Epithelial cell of prostate (primary cell): ENCODE results near the gene PRKCA.
A peak's percentile ranks its signal among the peaks of the same experiment; 100 is the strongest.

ENCODE experiments used
- DNase-seq: peaks from one replicate; pipeline ENCODE4 v3.0.0-alpha.2; 2011; ENCODE audit warnings: low read depth, low spot score
- H3K27ac ChIP-seq: fragments of 450-650 bp; 2 replicates; pipeline ENCODE4 v1.5.1; 2017; ENCODE audit warnings: mild to moderate bottlenecking

PRKCA gene

DNA sequence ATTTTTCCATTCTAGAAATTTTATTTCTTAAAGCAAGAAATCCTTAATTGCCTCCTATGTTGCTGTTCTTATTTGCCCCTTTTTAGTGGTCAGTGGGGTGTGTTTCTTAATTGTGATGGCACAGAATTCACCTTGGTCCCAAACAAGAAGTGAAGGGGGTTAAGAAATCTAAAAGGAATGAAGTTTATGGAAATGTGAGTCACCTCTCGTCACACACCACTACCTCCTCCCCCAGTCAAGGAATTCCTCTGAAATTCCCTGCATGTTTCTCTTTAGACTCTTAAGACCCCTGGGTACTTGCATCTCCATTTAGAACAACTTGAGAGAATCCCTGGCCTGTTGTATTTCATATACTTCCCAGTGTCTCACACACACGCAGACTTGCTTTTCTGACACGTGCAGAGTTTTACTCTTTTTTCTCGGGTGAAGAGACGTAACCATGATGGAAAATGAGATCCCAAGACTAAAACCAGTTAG is 247.4 kb downstream of the PRKCA start:
- no peak for DNase-seq

DNA sequence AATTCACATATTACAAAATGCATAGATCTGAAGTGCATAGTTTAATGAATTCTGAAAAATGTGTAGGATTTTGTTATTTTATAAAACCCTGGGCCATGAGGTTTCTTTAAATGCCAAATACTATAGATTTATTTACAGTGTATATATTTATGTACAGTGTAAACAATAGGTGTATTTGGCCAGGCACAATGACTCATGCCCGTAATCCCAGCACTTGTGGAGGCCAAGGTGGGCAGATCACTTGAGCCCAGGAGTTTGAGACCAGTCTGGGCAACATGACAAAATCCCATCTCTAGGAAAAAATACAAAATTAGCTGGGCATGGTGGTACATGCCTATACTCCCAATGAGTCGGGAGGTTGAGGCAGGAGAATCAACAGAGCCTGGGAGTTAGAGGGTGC is 249.4 kb downstream of the PRKCA start:
- no peak for DNase-seq
- H3K27ac ChIP-seq, result no peak overlapping the region

More for the DNA sequence above, 247.4 kb downstream of the PRKCA start:
- H3K27ac ChIP-seq, result no peak overlapping the region

DNA sequence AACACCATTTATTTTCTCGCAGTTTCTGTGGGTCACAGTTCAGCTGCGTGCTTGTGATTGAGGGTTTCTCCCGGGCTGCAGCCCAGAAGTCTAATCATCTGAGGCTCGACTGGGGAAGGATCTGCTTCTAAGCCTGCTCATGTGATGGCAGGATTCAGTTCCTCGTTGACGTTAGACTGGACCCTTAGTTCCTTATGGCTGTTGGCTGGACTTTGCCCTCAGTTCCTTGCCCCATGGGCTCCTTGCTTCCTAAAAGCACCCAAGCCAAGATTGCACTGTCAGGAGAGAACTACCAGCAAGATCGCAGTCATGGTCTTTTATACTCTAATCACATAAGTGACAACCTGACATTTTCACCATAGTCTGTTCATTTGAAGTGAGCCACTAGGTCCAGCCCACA is 250.0 kb downstream of the PRKCA start:
- no peak for DNase-seq
- H3K27ac ChIP-seq, result no peak overlapping the region

DNA sequence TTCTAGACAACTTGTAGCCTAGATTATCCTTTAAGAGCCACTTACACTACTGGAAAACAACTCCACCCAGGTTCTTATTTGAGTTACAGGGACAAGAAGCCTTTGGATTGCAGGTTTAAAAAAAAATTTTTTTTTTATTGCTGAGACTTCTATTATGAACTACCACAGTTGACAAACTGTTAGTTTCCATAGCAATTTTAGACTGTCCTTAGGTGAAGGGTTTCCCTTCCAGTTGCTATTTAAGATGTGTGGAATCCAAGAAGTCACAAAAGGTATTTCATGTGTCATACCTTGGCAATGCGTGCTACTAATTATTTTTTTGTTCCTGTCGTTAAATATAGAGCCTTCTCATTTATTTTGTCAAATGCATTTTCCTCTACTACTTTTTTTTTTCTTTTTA is 253.2 kb downstream of the PRKCA start:
- DNase-seq, result no peak
- H3K27ac ChIP-seq, result no peak overlapping the region

DNA sequence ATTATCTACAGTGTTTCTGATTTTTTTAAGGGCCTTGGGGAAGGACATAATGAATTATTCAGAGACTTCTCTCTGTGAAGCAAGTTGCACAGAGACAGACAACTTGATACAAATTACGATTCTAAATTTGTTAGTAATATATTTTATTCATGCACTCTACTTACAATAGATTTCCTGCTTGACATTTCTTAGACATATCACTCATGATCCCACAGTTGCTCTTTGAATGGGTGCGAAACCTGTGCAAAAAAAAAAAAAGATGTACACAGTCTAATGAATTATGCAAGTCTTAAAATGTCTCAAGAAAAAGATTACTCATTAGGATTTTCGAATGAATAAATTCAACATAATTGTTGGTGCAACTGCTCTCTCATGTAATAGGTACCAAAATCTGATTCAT is 254.8 kb downstream of the PRKCA start:
- no peak overlapping the region for H3K27ac ChIP-seq
- DNase-seq, result no peak

DNA sequence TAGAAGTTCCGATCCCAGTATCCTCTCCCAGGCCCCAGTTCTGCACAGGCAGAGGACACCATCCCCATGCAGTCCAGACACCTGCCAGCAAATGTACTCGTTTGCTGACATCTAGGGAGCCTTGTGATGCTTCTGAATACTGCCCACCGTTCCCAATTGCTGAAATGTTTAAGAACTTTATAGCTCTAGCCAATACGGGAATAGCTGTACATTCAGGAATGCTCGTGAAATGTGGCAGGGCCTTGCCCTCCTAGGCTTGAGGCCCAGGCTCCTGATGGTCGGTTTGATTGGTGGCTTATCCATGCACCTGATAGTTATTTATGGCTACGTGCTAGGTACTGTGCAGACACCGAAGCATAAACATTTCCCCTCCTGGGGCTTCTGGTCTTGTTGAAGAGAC is 255.5 kb downstream of the PRKCA start:
- no peak for DNase-seq
- no peak overlapping the region for H3K27ac ChIP-seq

DNA sequence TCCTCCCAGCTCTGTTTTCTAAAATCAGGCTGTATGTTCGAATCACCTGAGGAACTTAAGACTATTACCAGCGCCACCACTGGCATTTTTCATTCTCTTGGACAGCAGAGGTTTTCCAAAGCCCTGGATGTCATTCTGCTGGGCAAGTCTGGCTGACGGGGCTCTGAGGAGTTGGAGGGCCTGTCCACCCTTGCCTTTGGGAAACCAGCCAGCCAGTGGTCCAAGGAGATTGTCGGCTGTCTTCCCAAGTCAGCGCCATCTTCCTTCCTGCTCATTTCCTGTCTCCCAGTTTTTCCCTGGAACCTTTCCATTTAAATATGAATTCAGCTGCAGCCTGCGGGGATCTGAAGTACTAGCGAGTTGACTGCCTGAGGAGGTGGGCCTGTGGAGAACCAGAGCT is 258.3 kb downstream of the PRKCA start:
- DNase-seq, result no peak
- no peak overlapping the region for H3K27ac ChIP-seq

DNA sequence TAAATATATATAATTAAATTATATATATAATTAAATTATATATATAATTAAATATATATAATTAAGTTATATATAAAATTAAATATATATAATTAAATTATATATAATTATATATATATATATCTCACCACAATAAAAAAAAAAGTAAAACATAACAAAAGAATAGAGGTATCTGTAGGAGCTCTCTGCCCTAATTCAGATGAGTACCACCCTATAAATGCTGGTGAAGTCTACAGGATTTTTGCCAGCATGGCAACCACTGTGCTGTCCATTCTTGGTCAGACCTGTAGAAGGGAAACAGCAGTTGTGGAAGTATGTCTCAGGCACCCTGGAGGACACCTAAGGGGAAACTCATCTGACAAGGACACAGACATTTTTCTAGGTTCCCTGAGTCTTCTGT is 259.7 kb downstream of the PRKCA start:
- no peak overlapping the region for H3K27ac ChIP-seq
- no peak for DNase-seq

DNA sequence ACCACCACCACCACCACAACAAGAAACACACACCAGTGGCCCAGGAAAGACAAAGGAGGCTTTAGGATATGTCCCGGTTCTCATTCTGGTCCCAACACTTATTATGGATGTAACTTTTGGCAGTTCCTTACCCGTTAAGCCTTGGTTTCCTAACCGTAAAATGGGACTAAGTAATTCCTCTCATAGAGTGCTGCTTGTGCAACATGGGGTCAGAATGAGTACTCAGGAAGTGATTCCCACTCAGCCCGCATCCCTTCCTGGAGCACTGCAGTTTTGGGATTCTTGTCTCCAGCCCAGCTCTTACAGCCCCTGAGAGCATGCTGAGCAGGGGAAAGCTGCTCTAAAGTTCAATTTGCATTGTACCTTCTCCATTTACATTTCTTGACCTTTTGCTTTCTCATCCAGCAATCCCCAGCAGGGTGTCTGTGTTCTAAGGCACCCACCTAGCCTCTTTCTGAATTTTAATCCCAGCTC is 262.6 kb downstream of the PRKCA start:
- DNase-seq, result no peak
- no peak overlapping the region for H3K27ac ChIP-seq

DNA sequence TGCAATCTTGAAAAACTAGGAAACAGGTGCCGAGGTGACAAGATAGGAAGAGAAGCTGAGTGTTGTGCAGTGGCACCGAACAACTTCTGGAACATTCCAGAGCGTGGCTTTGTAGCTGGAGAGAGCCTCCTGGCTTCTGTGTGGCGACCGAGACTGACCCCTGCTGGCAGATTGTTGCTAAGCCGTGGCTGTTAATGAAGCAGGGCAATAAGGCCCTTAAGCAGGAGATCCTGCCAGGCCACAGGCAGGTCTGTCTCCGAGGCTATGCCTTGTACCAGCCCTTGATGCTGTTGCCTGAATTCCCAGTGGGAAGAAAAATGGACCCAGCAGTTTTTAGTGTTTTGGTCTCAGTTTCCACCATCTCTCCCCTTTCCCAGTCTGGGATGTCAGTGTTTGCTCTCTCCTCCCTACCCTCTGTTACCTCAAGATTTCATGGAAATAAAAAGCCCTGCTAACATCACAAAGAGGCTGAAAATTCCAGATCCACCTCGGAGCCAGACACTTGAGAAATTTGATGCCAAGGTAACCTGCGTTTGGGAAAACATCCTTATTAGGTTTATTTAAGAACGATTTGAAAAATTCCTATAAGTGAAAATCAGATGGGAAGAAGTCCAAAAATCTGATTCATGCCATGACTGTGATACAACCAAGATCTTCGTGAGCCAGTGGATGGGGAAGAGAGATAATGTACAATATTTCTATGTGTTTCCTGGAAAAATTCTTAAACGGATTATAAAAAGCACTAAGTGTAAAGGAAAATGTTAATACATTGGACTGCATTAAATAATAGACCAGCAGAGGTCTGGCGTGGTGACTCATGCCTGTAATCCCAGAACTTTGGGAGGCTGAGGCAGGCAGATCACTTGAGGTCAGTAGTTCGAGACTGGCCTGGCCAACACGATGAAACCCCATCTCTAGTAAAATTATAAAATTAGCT is 265.1 kb downstream of the PRKCA start:
- H3K27ac ChIP-seq, result no peak overlapping the region

DNA sequence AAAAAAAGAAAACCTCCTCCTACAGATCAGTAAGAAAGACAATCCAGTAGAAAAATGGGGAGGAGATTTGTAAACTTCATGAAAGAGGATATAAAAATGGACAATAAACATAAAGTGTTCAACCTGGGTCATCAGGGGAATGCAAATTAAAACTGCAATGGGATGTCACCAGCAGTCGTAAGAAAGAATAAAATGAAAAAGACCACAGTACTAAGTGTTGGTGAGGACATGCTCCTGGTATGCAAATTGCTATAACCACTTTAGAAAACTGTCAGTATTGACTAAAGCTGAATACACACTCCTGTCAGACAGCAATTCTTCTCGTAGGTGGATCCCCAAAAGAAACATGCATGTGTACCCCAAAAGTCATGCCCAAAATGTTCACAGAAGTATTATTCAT is 267.2 kb downstream of the PRKCA start:
- no peak for DNase-seq
- no peak overlapping the region for H3K27ac ChIP-seq

More for the DNA sequence above, 265.1 kb downstream of the PRKCA start:
- DNase-seq, result peak; percentile 18

DNA sequence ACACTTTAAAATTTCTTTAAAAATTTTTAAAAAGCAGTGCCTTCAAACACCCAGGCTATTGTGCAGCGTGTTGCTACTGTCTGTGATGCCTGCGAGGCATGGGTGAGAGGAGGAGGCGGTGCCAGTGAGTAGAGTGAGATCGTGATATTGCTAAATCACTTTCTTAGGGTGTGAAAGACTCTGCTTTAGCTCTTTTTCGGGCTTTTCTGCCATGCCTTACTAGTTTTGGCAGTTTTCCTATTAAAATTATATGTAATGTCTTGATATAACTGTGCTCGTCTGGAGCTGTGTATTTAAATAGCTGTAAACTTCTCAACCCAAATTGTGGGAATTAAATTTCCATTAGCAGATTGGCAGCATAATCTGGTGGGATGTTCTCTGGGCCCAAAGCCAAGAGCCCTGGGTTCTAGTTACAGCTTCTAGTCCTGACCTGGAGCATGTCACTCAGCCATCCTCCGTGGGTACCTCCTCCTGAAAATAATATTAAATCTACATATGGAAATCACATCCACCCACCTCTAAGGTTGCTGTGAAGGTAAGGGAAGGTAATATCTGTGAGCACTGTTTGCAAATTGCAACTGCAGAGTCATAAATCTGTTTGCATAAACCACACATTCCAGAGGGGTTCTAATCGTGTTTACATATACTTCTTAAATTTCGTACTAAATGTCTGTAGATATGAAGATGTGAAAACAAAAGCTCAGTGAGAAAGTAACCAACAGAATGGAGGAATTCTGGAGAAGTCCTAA is 268.2 kb downstream of the PRKCA start:
- DNase-seq, result no peak
- no peak overlapping the region for H3K27ac ChIP-seq

DNA sequence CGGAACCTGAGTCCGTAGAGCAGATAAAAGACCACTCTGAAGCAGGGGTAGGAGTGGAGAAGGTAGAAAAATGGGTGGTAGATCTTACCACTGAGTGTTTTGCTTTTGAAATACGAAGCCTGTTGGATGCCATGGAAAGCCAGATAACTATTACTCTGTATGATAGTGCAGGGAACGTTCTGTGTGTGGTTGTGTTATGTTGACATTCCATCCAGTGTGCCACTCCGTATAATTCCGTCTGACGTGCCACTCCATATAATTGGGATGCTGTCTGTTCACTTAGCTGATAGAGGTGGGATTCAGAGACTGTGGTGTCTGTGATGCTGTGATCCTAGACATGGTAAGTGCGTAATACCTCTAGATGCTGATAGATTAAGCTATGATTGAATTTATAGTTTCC is 269.3 kb downstream of the PRKCA start:
- no peak overlapping the region for H3K27ac ChIP-seq
- DNase-seq, result no peak

DNA sequence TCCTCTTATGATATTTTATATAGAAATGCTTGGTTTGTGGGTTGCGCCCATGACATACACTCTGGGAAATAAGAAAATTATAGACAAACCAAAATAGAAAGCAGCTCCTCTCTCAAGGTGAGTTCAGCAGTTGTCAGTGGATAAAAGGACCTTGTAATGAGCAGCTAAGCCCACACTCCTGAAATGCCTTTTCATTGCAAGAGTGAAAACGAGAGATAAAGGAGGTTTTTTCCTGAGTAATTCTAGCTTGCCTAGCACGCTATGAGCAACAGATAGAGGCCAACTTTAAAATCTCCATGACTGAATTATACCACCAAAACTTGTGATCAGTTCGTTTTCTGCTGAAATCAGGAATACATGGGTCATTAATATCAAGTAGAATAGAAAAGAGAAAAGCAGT is 270.7 kb downstream of the PRKCA start:
- DNase-seq, result no peak
- H3K27ac ChIP-seq, result no peak overlapping the region

DNA sequence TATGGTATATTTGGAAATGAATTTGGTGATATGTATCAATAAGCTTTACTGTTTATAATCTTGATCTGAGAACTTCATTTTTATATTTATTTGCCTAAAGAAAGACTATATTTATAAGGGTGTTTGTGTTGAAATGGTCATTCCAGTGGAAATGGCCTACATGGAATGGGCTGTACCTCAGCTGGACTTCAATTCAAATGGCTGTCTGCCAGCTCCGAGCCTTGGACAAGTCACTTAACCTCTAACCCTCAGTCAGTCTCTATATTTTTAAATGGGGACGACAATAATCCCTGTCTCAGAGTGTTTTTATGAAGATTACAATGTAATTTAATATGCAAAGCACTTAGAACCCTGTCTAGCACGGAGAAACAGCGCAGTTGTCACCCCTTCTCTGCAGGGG is 271.7 kb downstream of the PRKCA start:
- no peak for DNase-seq
- no peak overlapping the region for H3K27ac ChIP-seq

DNA sequence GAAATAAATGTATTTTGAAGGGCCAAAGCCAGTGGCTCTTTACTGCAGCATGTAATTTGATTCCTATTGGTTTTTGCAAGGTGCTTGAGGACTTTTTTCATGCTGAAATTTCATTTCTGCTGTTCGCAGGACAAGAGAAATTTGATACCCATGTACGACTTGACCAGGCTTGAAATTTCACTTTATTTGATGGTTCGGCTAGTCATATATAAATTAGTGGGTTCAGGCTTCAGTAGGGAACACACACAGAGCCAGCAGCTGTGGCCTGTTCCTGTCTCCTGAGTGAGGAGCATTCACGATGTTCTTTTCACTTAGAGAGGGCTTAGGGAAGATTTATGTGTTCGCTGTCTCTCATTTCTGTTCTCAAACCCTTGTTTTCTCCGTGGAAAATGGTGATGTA is 274.1 kb downstream of the PRKCA start:
- DNase-seq, result no peak
- H3K27ac ChIP-seq, result no peak overlapping the region

DNA sequence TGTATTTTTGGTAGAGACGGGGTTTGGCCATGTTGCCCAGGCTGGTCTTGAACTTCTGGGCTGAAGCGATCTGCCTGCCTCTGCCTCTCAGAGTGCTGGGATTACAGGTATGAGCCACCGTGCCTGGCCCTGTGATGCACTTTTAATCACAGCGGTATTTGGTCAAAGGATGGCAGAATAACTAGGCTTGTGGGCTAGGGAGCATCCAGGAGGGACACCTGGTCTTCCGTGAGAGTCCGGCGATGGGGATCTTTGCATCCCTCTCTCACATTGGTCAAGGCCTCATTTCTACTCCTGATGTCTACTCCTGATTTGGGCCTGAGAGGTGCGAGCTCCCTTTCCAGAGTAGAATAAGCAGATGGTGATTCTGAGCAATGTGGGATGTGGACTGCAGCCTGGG is 274.6 kb downstream of the PRKCA start:
- no peak for DNase-seq
- H3K27ac ChIP-seq, result no peak overlapping the region

DNA sequence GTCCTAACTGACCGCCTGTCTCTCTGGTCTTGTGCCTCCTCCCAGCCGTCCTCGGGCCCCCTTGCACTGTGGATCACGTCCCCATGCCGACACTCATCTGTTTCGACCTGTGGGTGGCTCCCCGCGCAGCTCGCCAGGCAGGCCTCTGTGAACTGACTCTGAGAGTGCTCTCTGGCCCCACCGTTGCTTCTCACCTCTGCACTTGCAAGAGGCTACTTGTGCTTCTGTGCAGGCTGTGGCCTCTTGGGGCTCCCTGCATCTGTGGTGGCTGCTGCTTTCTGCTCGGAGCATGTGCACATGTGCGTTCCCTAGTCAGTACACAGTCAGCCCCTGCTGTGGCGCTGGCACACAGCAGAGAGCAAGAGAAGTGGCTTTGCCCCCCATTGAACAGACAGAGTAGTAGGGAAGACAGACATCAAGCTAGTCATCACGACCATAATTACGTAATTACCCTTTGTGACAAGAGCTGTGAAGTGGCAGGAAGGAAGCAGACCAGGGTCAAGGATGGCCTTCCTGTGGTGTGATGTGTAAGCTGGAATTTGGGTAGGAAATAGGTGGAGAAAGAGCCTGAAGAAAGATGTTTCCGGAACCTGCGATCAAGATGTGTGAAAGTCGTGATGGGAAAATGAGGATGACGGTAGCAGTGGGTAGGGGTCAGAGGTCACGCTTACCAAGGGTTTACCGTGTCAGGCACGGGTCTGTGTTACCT is 276.5 kb downstream of the PRKCA start:
- H3K27ac ChIP-seq, result no peak overlapping the region
- no peak for DNase-seq

DNA sequence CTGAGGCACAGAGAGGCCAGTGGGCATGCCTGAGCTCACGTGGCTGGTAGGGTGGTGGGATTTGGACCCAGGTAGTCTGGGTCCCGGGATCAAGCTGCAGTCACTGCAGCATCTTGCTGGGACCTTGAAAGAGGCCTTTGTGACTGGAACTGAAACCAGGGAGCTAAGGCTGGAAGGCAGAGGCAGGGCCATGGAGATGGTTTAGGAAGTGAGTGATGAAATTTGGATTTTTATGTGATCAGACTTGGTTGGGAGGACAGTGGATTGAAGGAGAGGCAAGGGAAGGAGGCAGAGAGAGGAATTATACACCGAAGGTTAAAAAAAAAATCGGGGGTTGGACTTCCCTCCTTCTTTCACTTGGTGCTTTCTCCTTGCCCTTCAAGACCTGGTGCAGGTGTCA is 277.1 kb downstream of the PRKCA start:
- DNase-seq, result no peak
- no peak overlapping the region for H3K27ac ChIP-seq

DNA sequence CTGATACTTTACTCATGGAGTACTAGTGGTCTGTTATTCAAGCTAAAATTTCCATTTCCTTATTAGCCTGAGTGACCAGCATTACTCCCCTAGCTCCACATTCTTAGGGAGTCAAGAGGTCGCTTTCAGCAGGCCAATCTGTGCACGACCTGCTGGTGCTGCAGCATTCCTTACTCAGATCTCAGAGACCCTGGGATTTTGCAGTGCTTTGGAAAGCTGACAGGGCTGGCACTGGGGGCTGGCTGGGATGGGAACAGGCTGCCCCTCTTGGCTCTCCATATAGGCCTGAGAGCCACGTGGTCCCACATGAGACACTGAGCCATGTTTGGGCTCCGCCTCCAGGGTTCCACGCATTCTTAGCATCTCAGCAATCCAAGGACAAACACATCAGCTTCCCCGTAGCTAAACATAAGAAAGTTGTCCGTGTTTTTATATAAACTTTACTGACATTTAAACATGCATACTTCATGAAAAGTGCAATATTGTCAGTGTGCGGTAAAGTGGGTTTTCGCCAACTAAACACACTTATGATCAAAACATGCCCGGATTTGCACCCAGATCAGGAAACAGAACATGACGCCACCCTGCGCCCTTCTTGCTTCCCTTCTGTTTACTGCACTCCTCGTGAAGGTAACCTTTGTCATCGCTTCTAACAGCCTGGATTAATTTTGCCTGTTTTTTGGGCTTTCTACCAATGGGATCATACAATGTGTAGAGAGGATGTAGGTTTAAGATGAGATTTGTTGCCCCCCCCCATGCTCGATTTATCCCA is 278.0 kb downstream of the PRKCA start:
- DNase-seq, result no peak
- no peak overlapping the region for H3K27ac ChIP-seq
